ENCODE measurements around the gene NDUFA12. TPM values are rescaled to one million over a fixed set of nuclear protein-coding genes. Genes with fewer than 3 reads are reported as not detected.

The NDUFA12 gene
- polyA plus RNA-seq, 1 experiment: 188 TPM

- no peak overlapping the region for H3K4me3 ChIP-seq (ENCODE audit: low read depth, low read length)
- CTCF ChIA-PET: no interaction called here
- TF ChIP-seq CTCF (IDR thresholded peaks at IDR 0.05; ENCODE audit: low read depth, low read length): no peak
- no peaks in the 10 kb centered on the region for H3K9me3 ChIP-seq (ENCODE audit: control insufficient read depth, insufficient read depth, low read length)
- no peaks in the 10 kb centered on the region for H3K27me3 ChIP-seq (ENCODE audit: control insufficient read depth, insufficient read depth, low read length)
- POLR2A ChIA-PET: no interaction called here
- no peak overlapping the region for H3K27ac ChIP-seq (ENCODE audit: low read depth, low read length)
- DNase-seq (ENCODE audit: low read depth, low spot score): no peak
These were observed 23.6 kb downstream of the NDUFA12 start for GRCh38 chr12:94979941-94980340.

GRCh38 chr12:94977766-94978468 lies 25.6 kb downstream of the NDUFA12 start:
- no peaks in the 10 kb centered on the region for H3K9me3 ChIP-seq (ENCODE audit: control insufficient read depth, insufficient read depth, low read length)
- ChIA-PET POLR2A (no interaction called here), CTCF (no interaction called here)
- H3K4me3 ChIP-seq (ENCODE audit: low read depth, low read length): no peak overlapping the region
- no peak overlapping the region for H3K27ac ChIP-seq (ENCODE audit: low read depth, low read length)
- no peak for TF ChIP-seq CTCF (IDR thresholded peaks at IDR 0.05; ENCODE audit: low read depth, low read length)
- DNase-seq (ENCODE audit: low read depth, low spot score): no peak
- no peaks in the 10 kb centered on the region for H3K27me3 ChIP-seq (ENCODE audit: control insufficient read depth, insufficient read depth, low read length)

- CTCF ChIA-PET: interaction anchor here (0.5 to 1.4 kb wide), 3 partner anchors 8 to 547 kb away, joined by 3 to 4 read pairs (median 4); no protein-coding TSS in a partner anchor
- POLR2A ChIA-PET: interaction anchor here (1.7 kb wide), 1 partner anchor 10 kb away, joined by 18 read pairs; no protein-coding TSS in a partner anchor
- no peak for TF ChIP-seq CTCF (IDR thresholded peaks at IDR 0.05; ENCODE audit: low read depth, low read length)
- Histone ChIP-seq H3K9me3 (ENCODE audit: control insufficient read depth, insufficient read depth, low read length) (no peaks in the 10 kb centered on the region), H3K4me3 (ENCODE audit: low read depth, low read length) (no peak overlapping the region), H3K27ac (ENCODE audit: low read depth, low read length) (no peak overlapping the region), H3K27me3 (ENCODE audit: control insufficient read depth, insufficient read depth, low read length) (no peaks in the 10 kb centered on the region)
- DNase-seq (ENCODE audit: low read depth, low spot score): peak; percentile 70
These were observed 30.3 kb downstream of the NDUFA12 start for GRCh38 chr12:94973221-94973620.

GRCh38 chr12:94972795-94973194 lies 30.7 kb downstream of the NDUFA12 start:
- Histone ChIP-seq H3K4me3 (ENCODE audit: low read depth, low read length) (no peak overlapping the region), H3K9me3 (ENCODE audit: control insufficient read depth, insufficient read depth, low read length) (no peaks in the 10 kb centered on the region), H3K27ac (ENCODE audit: low read depth, low read length) (peak overlapping the region; percentile 33), H3K27me3 (ENCODE audit: control insufficient read depth, insufficient read depth, low read length) (no peaks in the 10 kb centered on the region)
- TF ChIP-seq CTCF (IDR thresholded peaks at IDR 0.05; ENCODE audit: low read depth, low read length): no peak
- ChIA-PET CTCF (interaction anchor here (0.5 to 1.4 kb wide), 4 partner anchors 9 to 1230 kb away, joined by 3 to 7 read pairs (median 4); no protein-coding TSS in a partner anchor), POLR2A (interaction anchor here (1.7 kb wide), 1 partner anchor 11 kb away, joined by 18 read pairs; no protein-coding TSS in a partner anchor)
- no peak for DNase-seq (ENCODE audit: low read depth, low spot score)

- ChIA-PET CTCF (interaction anchor here (1.1 to 1.4 kb wide), 2 partner anchors 38 to 426 kb away, joined by 3 to 4 read pairs; no protein-coding TSS in a partner anchor), POLR2A (interaction anchor here (1.7 kb wide), 1 partner anchor 11 kb away, joined by 18 read pairs; no protein-coding TSS in a partner anchor)
- no peak for DNase-seq (ENCODE audit: low read depth, low spot score)
- no peak overlapping the region for H3K4me3 ChIP-seq (ENCODE audit: low read depth, low read length)
- no peak overlapping the region for H3K27ac ChIP-seq (ENCODE audit: low read depth, low read length)
- no peaks in the 10 kb centered on the region for H3K9me3 ChIP-seq (ENCODE audit: control insufficient read depth, insufficient read depth, low read length)
- no peak for TF ChIP-seq CTCF (IDR thresholded peaks at IDR 0.05; ENCODE audit: low read depth, low read length)
- no peaks in the 10 kb centered on the region for H3K27me3 ChIP-seq (ENCODE audit: control insufficient read depth, insufficient read depth, low read length)
These were observed 31.6 kb downstream of the NDUFA12 start for GRCh38 chr12:94971923-94972322.

All from AG04450 (cell line).